Ovary (tissue), 9 donors: ENCODE results near the gene HAND1. TPM values are rescaled to one million over a fixed set of nuclear protein-coding genes. Genes with fewer than 3 reads are reported as not detected.

Experiments used
- DNase-seq, 5 donors: peaks; one replicate each; pipeline ENCODE4 v3.0.0-alpha.2; 2019 to 2020
- H3K27ac ChIP-seq, 2 donors: fragments of 200-600 bp; one replicate each; pipeline versions ENCODE4 v1.5.1 to v1.8.0; 2019 to 2022
- H3K27me3 ChIP-seq: fragments of 200-600 bp; one replicate; pipeline ENCODE4 v1.8.0; 2022
- H3K36me3 ChIP-seq: fragments of 200-600 bp; sonication (generic); one replicate; pipeline ENCODE4 v1.5.1; 2019
- H3K4me1 ChIP-seq: one replicate; pipeline ENCODE4 v1.8.1; 2013; ENCODE audit warnings: mild to moderate bottlenecking, moderate library complexity; ENCODE audit not compliant: insufficient read depth
- H3K4me3 ChIP-seq: fragments of 200-600 bp; sonication (generic); one replicate; pipeline ENCODE4 v1.5.1; 2017
- H3K9me3 ChIP-seq, 2 donors: fragments of 200-600 bp in 1 of 2; sonication (generic) in 1 of 2; one replicate each; pipeline versions ENCODE4 v1.5.1 to v1.8.1; 2013 to 2019; ENCODE audit warnings: mild to moderate bottlenecking in 1 of 2, moderate library complexity in 1 of 2
- CTCF ChIP-seq, 3 donors: fragments of 450-650 bp in 2 of 3; fragments of 200-600 bp in 1 of 3; IDR thresholded peaks; one replicate each; pipeline versions ENCODE4 v1.5.1 to v1.8.0; 2016 to 2022; ENCODE audit warnings: antibody characterized with exemption in 3 of 3, mild to moderate bottlenecking in 1 of 3
- EP300 ChIP-seq: sonication (generic); formaldehyde crosslinking; IDR thresholded peaks from one replicate; pipeline ENCODE4 v1.6.1; 2017; ENCODE audit warnings: antibody characterized with exemption
- POLR2A ChIP-seq: fragments of 450-650 bp; IDR thresholded peaks from one replicate; pipeline ENCODE4 v1.6.1; 2017; ENCODE audit warnings: antibody characterized with exemption, mild to moderate bottlenecking, moderate library complexity
- WGBS, 3 donors: extraction: QIAGEN DNeasy Blood & Tissue Kit in 1 of 3; methylation state at CpG; one replicate each; pipeline versions ENCODE4 v1.1.5 to v1.1.7; 2013 to 2017; 5-methylcytosine and 5-hydroxymethylcytosine counted together
- intact Hi-C, 4 donors: fragments of 100-400 bp; cut with DNase I; formaldehyde crosslinking; loops; one replicate each; pipeline versions ENCODE4 v1.11.0 to v1.15.1; 2022 to 2023
- polyA plus RNA-seq, 2 donors: library from polyadenylated mRNA; stranded (reverse); fragments of 200-250 nt in 1 of 2; fragments of 350-450 nt in 1 of 2; fragmentation: Illumina TruSeq in 1 of 2; extraction: RNeasy Lipid Tissue Mini Kit (QIAGEN cat#74804) in 1 of 2; gene quantifications; one replicate each; pipeline ENCODE4 v1.2.3, GENCODE V29; 2013 to 2014
- total RNA-seq, 7 donors: library from RNA; depleted of rRNA in 2 of 7; stranded (reverse); fragments of >200 nt in 2 of 7; fragmentation: NEBNext Ultra II Directional in 3 of 7; extraction: Animal tissue kit (Norgen Biotek cat#: 25700) in 3 of 7; gene quantifications; one replicate each; pipeline versions ENCODE4 v1.1.0 to v1.2.4, GENCODE V29; 2016 to 2023
- donor health status: DM: no; HTN: no; CAD: no; lungs with moderate emphysema.
- donor health status: DM: no; HTN: no; CAD: no.
- donor health status: Bipolar disorder and iron deficiency.
- donor health status: DM: yes; HTN: yes; CAD: no.
- donor health status: DM: no; HTN: no; CAD: no.
- donor health status: DM: yes; HTN: yes; CAD: no.

Gene HAND1
- total and polyA plus RNA-seq, 9 donors, result not detected

- DNase-seq, result peak in 1 of 5 donors; percentile 38
- no peaks in the 10 kb centered on the region for H3K36me3 ChIP-seq
- H3K27me3 ChIP-seq, result no peaks in the 10 kb centered on the region
- WGBS, 3 donors, result 60 to 71% (median 66%) methylated on average over 3 of the region's 3 CpGs
- intact Hi-C loops, result no loop called here
- no peak overlapping the region for H3K4me3 ChIP-seq
- H3K9me3 ChIP-seq, result no peaks in the 10 kb centered on the region
- H3K27ac ChIP-seq, result no peak overlapping the region
- H3K4me1 ChIP-seq, result no peaks in the 10 kb centered on the region
- TF ChIP-seq CTCF (IDR thresholded peaks at IDR 0.05) (no peak), POLR2A (no peak), EP300 (no peak)
These were observed 45.7 kb upstream of the HAND1 start for GRCh38 chr5:154523709-154524108.

- intact Hi-C loops, result no loop called here
These were observed 45.1 kb upstream of the HAND1 start for GRCh38 chr5:154523104-154523503.

GRCh38 chr5:154522284-154522683, 44.3 kb upstream of the HAND1 start:
- 93 to 95% (median 95%) methylated on average over 3 of the region's 3 CpGs for WGBS, 3 donors
- Histone ChIP-seq H3K27ac (no peak overlapping the region), H3K9me3 (no peaks in the 10 kb centered on the region), H3K4me3 (no peak overlapping the region), H3K36me3 (no peaks in the 10 kb centered on the region), H3K4me1 (no peaks in the 10 kb centered on the region), H3K27me3 (no peaks in the 10 kb centered on the region)
- DNase-seq, result no peak
- TF ChIP-seq EP300 (no peak), CTCF (IDR thresholded peaks at IDR 0.05) (no peak), POLR2A (no peak)
- intact Hi-C loops, result no loop called here

More at GRCh38 chr5:154523104-154523503, 45.1 kb upstream of the HAND1 start:
- H3K4me1 ChIP-seq, result no peaks in the 10 kb centered on the region
- 91 to 92% (median 92%) methylated on average over 4 of the region's 4 CpGs for WGBS, 3 donors
- no peaks in the 10 kb centered on the region for H3K27me3 ChIP-seq
- no peaks in the 10 kb centered on the region for H3K36me3 ChIP-seq
- no peak overlapping the region for H3K27ac ChIP-seq
- no peaks in the 10 kb centered on the region for H3K9me3 ChIP-seq
- TF ChIP-seq CTCF (IDR thresholded peaks at IDR 0.05) (no peak), POLR2A (no peak), EP300 (no peak)
- DNase-seq, result no peak
- no peak overlapping the region for H3K4me3 ChIP-seq

- Histone ChIP-seq H3K9me3 (no peaks in the 10 kb centered on the region), H3K36me3 (no peaks in the 10 kb centered on the region), H3K27me3 (no peaks in the 10 kb centered on the region), H3K27ac (no peak overlapping the region), H3K4me1 (no peaks in the 10 kb centered on the region), H3K4me3 (no peak overlapping the region)
- intact Hi-C loops, result no loop called here
- WGBS, 3 donors, result 35 to 47% (median 45%) methylated on average over 3 of the region's 3 CpGs
- TF ChIP-seq EP300, result no peak
- no peak for TF ChIP-seq CTCF (IDR thresholded peaks at IDR 0.05)
- TF ChIP-seq POLR2A, result no peak
- DNase-seq, result no peak
These were observed 43.7 kb upstream of the HAND1 start for GRCh38 chr5:154521756-154522155.
